Measurements from ENCODE around the gene ATG2B.

The ATG2B gene

DNA sequence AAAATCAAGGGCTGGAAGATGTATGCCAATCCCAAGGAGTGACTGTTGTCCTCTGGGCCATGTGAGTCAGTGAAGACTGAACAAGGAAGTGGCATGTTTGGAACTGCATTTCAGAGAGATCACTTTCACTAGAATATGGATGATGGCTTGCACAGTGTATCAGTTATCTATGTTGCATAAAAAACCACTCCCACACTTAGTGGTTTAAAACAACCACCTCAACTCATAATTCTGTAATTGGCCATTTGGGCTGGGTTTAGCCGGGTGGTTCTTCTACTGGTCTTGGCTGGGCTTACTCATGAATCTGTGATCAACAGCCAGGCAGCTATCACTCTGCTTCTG lies 91.7 kb downstream of the ATG2B start:
- no peak for DNase-seq (ENCODE audit: low read depth in 2 of 2)

DNA sequence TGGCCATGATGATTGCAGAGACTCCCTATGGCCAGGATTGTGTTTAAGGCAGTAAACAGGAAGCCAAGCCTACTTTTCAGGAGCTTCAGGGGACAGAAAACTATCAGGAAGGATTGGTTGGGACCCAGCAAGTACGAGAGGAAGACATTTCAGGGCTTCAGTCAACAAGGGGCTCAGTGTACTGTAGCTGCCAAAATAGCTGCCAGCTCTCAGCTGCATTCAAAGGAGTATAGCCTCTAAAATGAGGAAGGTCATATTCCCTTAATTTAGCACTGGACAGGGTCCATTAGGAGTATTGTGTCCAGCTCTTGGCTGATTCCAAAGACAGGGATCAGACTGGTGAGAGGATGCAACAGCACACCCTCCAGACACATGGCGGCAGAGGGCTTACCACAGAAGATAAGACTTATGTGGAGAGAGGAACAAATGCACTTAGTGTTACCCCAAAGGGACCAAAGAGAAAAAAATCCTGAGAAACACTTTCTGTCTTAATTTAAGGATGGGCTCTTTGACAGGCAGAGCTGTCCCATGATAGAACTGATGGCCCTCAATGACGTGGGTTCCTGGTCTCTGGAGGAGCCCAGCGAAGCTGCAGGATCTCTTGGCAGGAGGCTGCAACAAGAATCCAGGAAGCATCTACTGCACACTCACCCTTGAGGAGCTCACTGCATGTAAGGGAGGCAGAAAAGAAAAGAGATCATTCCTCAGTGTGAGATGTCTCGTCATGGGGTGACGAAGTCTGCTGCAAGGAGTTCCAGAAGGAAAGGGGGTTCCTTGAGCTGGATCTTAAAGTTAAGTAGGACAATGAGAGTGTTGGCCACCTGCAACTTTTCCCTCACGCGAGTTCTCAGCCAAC lies 92.3 kb downstream of the ATG2B start:
- no peak for DNase-seq (ENCODE audit: low read depth in 2 of 2)

DNA sequence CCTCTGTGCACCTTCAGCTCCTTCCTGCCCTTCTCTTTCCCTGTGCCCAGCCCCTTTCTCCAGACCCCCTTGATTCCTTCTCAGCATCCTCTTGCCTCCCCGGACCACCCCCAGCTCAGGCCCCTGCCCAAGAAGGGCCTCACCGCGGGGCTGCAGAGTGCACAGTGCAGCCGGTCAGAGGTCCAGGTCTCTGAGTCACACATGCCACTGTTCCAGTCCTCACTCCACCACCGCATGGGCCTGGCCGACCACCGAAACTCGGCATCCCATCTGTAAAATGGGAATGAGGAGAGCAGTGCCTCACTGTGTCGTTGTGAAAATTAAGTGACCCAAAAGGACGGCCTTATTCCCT lies 93.8 kb downstream of the ATG2B start:
- DNase-seq (ENCODE audit: low read depth in 2 of 2): no peak

DNA sequence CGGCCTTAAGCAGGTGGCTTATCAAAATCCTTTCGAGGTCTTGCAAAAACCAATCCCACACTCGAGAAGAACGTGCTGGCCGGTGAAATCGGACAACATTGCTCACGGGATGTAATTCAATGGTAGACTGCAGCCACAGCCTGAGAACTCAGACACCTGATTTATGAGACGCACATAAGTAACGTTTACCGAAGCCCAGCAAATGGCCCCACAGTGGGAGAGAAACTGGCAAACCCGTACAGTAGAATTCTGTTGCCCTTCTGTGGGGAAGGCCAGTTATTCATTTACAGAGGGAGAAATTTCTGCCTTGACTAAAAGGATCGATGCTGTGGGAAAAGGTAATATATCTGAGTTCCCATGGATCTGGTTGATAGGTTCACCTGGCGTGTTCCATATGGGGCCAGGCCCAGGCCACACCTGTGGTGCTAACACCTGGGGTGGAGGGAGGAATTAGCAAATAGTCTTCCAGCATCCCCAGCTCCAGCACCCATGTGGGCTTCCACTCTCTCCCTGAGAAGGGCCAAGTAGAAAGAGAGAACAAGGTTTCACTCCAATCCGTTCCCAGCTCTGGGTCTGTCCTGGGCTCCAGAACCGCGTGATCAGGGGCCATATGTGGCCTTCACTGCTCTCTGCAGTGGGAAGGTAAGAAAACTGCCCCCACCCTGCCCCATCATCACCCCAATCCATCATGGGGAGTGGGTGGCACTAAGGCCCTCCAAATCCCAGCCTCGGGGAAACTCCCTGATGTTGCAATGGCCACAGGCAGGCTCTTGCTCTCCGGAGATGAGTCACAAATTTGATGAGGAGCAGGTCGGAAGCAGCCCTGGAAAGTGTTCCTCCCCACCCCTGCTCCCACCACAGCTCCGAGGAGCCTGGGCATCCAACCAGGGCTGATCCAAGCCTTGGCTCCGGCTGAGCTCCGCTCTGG lies 94.4 kb downstream of the ATG2B start:
- no peak for DNase-seq (ENCODE audit: low read depth in 2 of 2)

DNA sequence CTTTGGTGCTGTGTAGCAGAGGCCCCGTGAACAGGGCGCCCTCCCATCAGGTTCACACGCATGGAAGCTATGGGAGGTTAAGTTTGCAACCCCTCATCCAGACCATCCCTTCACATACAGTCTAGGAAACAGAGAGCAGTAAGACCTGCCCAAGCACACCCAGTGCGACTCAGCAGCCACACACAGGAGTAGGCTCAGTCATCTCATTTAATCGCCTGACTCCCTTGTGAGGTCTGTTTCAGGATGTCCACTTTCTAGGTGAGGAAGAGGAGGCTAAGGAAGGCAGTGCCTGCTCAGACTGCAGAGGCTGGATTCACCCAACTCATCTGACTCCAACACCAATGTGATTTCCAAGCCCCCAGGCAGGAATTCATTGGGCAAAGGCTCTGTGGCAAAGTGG lies 95.2 kb downstream of the ATG2B start:
- no peak for DNase-seq (ENCODE audit: low read depth in 2 of 2)

DNA sequence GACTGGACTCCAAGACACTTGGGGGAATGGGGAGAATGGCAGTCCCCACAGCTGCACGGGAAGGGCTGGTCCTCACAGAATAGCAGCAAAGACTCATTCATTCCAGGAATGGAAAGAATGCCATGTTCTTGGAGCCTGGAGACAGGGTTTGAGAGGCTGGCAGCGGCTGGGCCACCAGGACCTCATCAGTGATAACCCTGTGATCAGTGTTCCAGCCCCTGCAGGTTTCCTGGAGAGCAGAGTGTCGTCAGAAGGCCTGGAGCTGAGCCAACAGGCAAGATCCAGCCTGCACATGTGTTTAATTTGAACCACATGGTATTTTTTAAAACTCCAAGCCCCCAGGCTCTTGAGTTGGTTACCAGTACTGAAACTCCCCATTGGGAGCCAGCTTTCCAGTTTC lies 95.8 kb downstream of the ATG2B start:
- no peak for DNase-seq (ENCODE audit: low read depth in 2 of 2)

DNA sequence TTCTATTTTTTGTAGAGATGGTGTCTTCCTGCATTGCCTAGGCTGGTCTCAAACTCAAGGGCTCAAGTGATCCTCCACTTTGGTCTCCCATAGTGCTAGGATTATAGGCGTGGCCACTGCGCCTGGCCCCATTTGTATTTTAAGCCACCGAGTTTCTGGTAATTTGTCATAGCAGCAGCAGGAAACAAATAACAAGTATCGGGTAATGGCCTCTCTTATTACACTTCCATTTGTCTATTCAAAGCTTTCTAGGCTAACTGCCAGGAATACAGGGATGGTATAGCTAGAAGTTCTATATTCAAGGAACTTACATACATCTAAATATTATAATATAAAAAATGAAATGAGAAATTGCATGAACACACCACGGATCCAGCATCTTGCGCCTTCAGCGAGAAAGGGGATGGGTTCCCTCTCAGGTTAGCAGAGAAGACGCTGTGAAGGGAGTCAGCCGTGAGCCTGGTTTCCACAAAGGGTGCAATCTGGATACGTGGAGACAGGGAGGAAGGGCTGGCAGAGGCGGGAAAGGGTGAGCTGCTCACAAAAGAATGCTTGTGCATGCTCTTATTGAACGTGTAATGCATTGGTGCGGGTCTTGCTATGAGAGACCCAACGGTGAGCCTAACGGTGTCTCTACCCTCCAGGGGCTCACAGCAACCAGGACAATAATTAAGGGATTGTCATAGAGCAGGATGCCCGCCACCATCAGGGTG lies 97.6 kb downstream of the ATG2B start:
- no peak for DNase-seq (ENCODE audit: low read depth in 2 of 2)

DNA sequence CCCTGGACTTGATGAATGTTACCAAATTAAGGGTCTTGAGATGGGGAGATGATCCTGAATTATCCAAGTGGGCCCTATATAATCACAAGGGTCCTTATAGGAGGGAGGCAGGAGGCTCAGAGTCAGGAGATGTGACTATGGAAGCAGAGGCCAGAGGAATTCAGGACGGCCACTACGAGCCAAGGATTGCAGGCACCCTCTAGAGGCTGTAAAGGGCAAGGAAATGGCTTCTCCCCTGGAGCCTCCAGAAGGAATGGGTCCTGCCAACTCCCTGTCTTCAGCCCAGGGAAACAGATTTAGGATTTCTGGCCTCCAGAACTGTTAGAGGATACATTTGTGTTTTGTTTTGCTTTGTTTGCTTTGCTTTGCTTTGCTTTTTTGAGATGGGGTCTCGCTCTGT lies 98.3 kb downstream of the ATG2B start:
- DNase-seq (ENCODE audit: low read depth in 2 of 2): no peak

DNA sequence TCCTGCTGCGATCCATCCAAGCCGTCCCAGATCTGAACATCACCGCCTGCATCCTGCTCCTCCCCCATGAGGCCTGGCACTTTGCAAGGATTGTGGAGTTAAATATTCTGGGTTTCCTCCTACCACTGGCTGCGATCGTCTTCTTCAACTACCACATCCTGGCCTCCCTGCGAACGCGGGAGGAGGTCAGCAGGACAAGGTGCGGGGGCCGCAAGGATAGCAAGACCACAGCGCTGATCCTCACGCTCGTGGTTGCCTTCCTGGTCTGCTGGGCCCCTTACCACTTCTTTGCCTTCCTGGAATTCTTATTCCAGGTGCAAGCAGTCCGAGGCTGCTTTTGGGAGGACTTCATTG lies 99.0 kb downstream of the ATG2B start:
- no peak for DNase-seq (ENCODE audit: low read depth in 2 of 2)

DNA sequence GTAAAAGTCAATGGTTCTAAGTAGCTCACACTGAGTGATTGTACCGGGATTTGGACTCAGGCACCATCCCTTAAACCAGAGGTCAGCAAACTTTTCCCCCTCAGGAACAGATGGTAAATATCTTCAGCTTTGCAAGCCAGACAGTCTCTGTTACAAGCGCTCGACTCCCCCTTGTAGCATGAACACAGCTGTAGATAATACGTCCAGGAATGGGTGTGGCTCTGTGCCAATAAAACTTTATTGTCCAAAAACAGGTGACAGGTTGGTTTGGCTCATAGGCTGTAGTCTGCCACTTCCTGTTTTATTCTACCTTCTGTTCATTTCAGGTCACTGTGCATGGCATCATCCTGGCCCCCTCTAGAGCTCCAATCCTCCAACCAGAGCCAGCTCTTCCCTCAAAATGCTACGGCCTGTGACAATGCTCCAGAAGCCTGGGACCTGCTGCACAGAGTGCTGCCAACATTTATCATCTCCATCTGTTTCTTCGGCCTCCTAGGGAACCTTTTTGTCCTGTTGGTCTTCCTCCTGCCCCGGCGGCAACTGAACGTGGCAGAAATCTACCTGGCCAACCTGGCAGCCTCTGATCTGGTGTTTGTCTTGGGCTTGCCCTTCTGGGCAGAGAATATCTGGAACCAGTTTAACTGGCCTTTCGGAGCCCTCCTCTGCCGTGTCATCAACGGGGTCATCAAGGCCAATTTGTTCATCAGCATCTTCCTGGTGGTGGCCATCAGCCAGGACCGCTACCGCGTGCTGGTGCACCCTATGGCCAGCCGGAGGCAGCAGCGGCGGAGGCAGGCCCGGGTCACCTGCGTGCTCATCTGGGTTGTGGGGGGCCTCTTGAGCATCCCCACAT lies 99.6 kb downstream of the ATG2B start:
- no peak for DNase-seq (ENCODE audit: low read depth in 2 of 2)

DNA sequence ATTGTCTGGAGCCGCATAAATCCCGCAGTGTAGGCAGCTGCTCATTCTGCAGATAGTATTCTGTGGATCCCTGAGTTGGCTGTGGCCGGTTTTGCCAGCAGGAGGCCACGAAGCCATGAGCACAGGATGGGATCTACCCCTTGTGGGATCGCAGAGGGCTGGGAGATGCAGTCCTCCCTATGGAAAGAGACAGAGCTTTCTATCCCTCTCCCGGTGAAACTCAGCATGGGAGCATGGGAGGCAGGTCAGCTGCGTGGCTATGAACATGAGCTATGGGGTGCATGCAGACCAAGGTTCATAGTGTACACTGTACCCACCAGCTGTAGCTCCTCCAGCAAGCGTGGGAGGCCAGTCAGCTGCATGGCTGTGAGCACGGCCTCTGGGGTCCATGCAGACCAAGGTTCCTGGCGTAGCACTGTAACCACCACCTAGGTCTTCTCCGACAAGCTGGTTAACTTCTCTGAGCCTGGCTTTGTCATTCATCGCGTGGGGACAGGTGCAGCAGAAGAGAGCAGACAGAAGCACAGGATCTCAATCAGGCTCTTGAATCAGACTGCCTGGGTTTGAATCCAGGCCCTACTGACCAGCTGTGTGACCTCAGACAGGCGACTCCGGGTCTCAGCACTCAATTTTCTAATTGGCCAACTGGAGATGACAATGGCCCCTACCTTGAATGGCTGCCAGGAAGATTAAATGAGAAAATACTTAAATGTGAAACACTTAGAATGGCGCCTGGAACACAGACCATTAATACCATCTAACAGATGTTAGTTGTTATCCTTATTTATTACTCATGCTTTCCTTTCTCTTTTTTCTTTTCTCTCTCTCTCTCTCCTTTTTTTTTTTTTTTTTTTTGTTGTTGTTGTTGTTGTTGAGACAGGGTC lies 101.1 kb downstream of the ATG2B start:
- no peak for DNase-seq (ENCODE audit: low read depth in 2 of 2)

DNA sequence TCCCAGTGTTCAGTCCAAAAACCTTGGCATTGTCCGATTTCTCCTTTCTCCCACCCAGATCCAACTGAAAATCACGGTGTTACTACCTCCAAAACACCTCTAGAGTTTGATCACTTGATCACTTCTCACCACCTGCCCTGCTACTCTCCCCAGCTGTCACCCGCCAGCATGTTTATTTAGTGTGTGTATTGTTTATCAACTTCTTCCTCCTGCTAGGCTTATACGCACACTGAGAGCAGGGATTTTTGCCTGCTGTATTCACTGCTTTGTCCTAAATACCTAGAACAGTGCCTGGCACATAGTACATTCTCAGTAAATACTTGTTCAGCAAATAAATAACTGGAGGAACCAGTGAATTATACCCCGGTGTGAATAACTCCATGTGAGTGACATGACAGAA lies 102.1 kb downstream of the ATG2B start:
- no peak for DNase-seq (ENCODE audit: low read depth in 2 of 2)

DNA sequence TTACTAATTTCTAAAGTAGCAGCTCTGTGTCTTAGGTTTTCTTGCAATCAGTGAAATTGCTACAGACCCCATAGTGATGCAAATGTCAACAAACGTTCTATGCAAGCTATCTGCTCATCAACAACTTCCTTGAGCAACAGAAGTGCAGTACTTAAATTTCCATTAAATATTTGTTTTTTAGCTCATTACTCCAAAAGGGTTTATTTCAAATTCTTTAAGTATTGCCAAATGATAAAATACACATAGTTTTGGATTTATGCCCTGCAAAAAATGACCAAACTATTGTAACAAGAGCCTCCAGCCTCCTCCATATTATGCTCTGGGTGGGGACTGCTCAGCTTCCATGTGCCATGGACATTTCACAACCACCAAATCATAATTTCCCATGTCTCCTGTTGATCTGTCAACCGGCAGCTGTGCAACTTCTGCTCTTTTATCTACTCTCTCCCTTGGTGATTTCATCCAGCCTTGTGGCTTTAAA lies 102.8 kb downstream of the ATG2B start:
- DNase-seq (ENCODE audit: low read depth in 2 of 2): no peak

DNA sequence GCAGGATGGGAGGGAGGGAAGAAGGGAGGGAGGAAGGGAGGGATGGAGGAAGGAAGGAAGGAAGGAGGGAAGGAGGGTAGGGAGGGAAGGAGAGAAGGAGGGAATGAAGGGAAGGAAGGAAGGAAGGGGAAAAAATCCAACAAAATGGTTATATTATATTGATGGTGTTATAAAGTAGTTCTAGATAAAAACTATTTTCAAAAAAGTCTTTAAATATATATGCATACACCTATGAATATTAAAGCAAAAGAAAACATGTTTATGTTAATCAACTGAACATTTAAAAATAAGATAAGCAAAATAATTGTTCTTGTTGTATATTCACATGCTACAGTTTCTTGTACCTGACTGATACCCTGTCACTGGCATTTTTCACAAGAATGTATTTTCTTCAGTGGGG lies 105.2 kb downstream of the ATG2B start:
- no peak for DNase-seq (ENCODE audit: low read depth in 2 of 2)

DNA sequence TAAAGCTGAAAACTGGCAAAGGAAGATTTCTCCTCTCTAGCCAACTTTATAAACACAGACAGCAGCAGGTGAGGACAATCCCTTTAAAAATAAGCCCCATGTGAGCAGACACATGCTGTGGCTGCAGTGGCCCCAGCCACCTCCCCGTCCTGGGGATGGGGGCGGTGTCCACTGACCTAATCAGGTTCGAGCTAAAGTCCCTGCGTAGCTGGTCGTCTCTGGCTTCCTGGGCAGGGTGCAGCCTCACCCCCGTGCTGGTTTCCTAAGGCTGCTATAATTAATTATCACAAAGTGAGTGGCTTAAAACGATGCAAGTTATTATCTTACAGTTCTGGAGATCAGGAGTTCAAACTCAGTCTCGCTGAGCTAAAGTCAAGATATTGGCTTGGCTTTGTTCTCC lies 106.1 kb downstream of the ATG2B start:
- no peak for DNase-seq (ENCODE audit: low read depth in 2 of 2)

DNA sequence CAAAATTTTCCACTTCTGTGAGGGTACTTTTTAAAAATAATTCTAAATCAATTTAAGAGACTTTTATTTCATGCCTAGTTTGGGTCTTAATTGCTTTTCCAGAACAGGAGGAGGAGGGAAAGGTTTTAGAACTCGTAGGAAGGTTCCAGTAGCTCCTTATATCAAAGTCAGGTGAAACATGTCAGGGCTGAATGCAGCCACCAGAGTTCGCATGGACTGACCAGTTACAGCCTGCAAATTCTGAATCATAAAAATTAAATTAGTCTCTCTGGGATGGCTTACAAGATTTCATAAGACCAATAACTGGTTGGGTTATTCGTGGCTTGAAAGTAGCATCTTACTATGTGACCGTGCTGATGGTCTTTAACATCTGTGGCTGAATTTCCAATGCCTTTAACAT lies 106.7 kb downstream of the ATG2B start:
- no peak for DNase-seq (ENCODE audit: low read depth in 2 of 2)

DNA sequence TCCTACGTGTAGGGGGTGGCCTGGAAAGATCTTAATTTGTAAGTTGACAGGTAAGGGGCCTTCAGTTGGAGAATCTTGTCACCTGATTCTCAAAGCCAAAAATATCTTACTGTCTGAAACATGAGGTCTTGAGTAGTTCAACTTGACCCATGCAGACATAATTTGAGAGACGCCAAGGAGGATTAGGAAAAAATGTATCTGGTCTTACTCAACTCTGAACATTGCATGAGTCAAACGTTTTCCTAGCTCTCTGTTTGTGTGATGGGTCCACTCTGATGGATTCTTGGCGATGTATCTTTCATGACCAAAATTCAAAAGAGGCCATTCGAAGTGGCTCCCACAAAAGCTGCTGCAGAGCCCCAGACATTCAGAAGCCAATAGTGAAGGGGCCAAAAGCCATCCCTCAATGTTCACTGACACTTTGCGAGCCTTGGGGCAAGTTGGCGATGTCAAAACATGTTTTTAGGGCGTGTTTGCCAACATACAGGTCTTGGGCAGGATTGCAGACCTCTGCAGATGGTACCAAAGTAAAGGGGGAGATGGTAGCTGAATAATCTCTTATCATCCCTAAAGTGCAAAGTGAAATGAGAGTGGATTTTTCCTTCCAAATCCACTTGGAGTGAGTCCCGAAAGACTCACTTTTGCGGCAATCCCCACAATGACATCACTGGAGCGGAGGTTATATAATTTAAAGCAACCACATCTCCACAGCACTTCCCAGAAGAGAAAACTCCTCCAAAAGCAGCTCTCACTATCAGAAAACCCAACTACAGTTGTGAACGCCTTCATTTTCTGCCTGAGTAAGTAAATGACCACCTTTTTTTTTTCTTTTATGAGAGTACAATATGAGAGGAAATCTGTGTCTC lies 107.4 kb downstream of the ATG2B start, which contains the start of gene BDKRB1:
Gene BDKRB1, plus strand, starts transcription at position 710 of the 866 bp plus-strand sequence. CDS start 7,473 bp downstream, outside the sequence.
- DNase-seq (ENCODE audit: low read depth in 2 of 2): no peak

DNA sequence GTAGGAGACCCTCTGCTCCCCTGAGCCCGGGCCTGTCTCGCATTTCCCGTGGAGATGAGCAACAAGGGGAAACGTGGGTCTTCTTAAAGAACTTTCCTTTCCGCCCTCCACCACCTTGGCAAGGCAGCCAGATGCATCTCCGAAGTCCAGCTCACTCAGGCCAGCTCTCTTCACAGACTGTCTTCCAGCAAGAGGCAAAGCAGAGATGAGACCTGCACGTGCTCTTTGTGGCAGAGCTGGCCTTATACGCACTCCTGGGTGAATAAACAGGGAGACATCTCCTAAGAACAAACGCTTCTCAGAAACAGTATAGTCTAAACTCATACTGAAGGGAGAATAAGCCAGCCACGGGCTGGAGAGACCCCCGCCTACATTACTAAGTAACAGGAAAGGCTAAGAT lies 108.5 kb downstream of the ATG2B start:
- no peak for DNase-seq (ENCODE audit: low read depth in 2 of 2)

DNA sequence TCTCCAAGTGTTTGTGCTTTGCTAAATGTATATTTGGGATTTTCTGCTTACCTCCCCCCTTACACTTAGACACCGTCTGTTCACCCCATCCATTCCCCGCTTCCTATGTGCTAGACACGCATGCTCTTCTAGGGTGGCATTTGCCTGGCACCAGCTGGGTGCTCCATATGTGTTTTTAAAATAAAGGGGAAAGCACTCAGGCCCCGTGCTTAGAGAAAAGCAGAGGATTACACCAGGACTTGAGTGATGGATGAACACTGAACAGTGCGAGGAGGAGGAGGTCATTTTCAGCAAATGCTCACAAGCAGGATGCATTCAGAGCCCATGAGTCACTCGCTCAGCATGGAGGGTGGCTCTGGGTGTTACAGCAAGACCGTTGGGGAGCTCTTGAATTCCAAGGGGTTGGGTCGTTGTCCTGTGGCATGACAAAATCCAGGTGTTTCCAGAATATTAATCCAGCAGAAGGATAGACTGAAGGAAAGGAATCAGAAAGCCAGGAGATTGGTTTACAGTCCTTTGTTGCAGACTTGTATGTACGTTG lies 110.1 kb downstream of the ATG2B start:
- no peak for DNase-seq (ENCODE audit: low read depth in 2 of 2)

Data from stimulated activated CD4-positive, alpha-beta T cell treated with anti-CD3 and anti-CD28 coated beads, Interleukin-1b, Interleukin-23, amount 100 ng/mL, for 1 hour (primary cell).